CD4-positive, CD25-positive, alpha-beta regulatory T cell (primary cell): ENCODE measurements around the gene NUDT1. TPM values are rescaled to one million over a fixed set of nuclear protein-coding genes. Genes with fewer than 3 reads are reported as not detected.

Experiments
- ATAC-seq, 2 donors: fragments of 150-1000 bp; cut with Tn5 transposase; one replicate each; pipeline ENCODE4 v1.10.0; 2021; ENCODE audit warnings: low read depth in 2 of 2, moderate number of reproducible peaks in 2 of 2, moderate library complexity in 1 of 2
- DNase-seq, 3 donors: peaks; one replicate each; pipeline versions ENCODE4 v3.0.0 to v3.0.0-alpha.2; 2012 to 2022; ENCODE audit warnings: mixed read lengths in 1 of 3
- H3K27ac ChIP-seq: one replicate; pipeline ENCODE4 v1.7.0; 2013; ENCODE audit warnings: mild to moderate bottlenecking, low read length; ENCODE audit not compliant: insufficient read depth, poor library complexity, severe bottlenecking
- H3K27me3 ChIP-seq: one replicate; pipeline ENCODE4 v1.7.0; 2013; ENCODE audit warnings: low read length; ENCODE audit not compliant: control insufficient read depth, insufficient read depth
- H3K36me3 ChIP-seq: one replicate; pipeline ENCODE4 v1.7.0; 2013; ENCODE audit warnings: mild to moderate bottlenecking, low read length, moderate library complexity; ENCODE audit not compliant: control insufficient read depth, insufficient read depth
- H3K4me1 ChIP-seq: 2 replicates; pipeline ENCODE4 v1.7.0; 2013; ENCODE audit warnings: mild to moderate bottlenecking, low read length; ENCODE audit not compliant: insufficient read depth, control insufficient read depth, poor library complexity, severe bottlenecking
- H3K4me3 ChIP-seq: one replicate; pipeline ENCODE4 v1.7.0; 2013; ENCODE audit warnings: low read depth, mild to moderate bottlenecking, low read length, moderate library complexity
- H3K9me3 ChIP-seq, 2 experiments: 1 replicate in 1 of 2; 2 replicates in 1 of 2; pipeline ENCODE4 v1.7.0; 2013; ENCODE audit warnings: low read length in 2 of 2, mild to moderate bottlenecking in 1 of 2, moderate library complexity in 1 of 2; ENCODE audit not compliant: control insufficient read depth in 2 of 2
- H3K27ac Mint-ChIP-seq, 3 donors: one replicate each; pipeline ENCODE4 v1.8.0; 2020 to 2022; ENCODE audit warnings: mild to moderate bottlenecking in 3 of 3, mixed read lengths in 3 of 3, moderate library complexity in 2 of 3
- H3K27me3 Mint-ChIP-seq: one replicate; pipeline ENCODE4 v1.8.0; 2022; ENCODE audit warnings: mild to moderate bottlenecking, mixed read lengths
- H3K36me3 Mint-ChIP-seq: one replicate; pipeline ENCODE4 v1.8.0; 2020; ENCODE audit warnings: mixed read lengths
- H3K4me1 Mint-ChIP-seq, 4 donors: one replicate each; pipeline ENCODE4 v1.8.0; 2020 to 2022; ENCODE audit warnings: mixed read lengths in 4 of 4, mild to moderate bottlenecking in 1 of 4
- H3K4me3 Mint-ChIP-seq, 4 donors: one replicate each; pipeline ENCODE4 v1.8.0; 2020 to 2022; ENCODE audit warnings: mild to moderate bottlenecking in 4 of 4, mixed read lengths in 4 of 4, moderate library complexity in 3 of 4
- H3K9me3 Mint-ChIP-seq, 7 donors: one replicate each; pipeline ENCODE4 v1.8.0; 2020 to 2022; ENCODE audit warnings: mixed read lengths in 7 of 7, mild to moderate bottlenecking in 3 of 7, moderate library complexity in 2 of 7
- polyA plus RNA-seq, 4 donors: library from polyadenylated mRNA; unstranded; fragments of 300-500 nt; fragmentation: Illumina TruSeq; gene quantifications; one replicate each; pipeline ENCODE4 v1.2.3, GENCODE V29; 2021
- total RNA-seq: library from RNA; stranded (reverse); gene quantifications from one replicate; pipeline ENCODE4 v1.2.3, GENCODE V29; 2022

The NUDT1 gene
- total and polyA plus RNA-seq, 5 donors from 2014 or later: 17.5 to 73.7 (median 69.8) TPM

GRCh38 chr7:2290877-2291276, 48.9 kb downstream of the NUDT1 start:
- Histone ChIP-seq H3K4me1 (no peaks in the 10 kb centered on the region), H3K4me3 (no peak overlapping the region), H3K27me3 (no peaks in the 10 kb centered on the region), H3K36me3 (no peaks in the 10 kb centered on the region), H3K9me3 (no peaks in the 10 kb centered on the region), H3K27ac (no peak overlapping the region)
- Mint-ChIP-seq H3K27me3 (no peaks in the 10 kb centered on the region), H3K4me1 (peaks cover 0 to 5% (median under 1%) of the 10 kb centered on the region in 4 donors), H3K27ac (no peak overlapping the region), H3K9me3 (no peaks in the 10 kb centered on the region), H3K36me3 (peaks cover 5% of the 10 kb centered on the region), H3K4me3 (no peak overlapping the region)
- DNase-seq (no peak), ATAC-seq (no peak)

GRCh38 chr7:2295936-2296620, 54.1 kb downstream of the NUDT1 start:
- DNase-seq (no peak), ATAC-seq (no peak)
- Histone ChIP-seq H3K4me1 (peaks cover 4% of the 10 kb centered on the region), H3K4me3 (no peak overlapping the region), H3K27me3 (no peaks in the 10 kb centered on the region), H3K27ac (no peak overlapping the region), H3K36me3 (no peaks in the 10 kb centered on the region), H3K9me3 (no peaks in the 10 kb centered on the region)
- Mint-ChIP-seq H3K27ac (peak overlapping the region in 1 of 3 donors; percentile 82), H3K27me3 (no peaks in the 10 kb centered on the region), H3K36me3 (peaks cover 4% of the 10 kb centered on the region), H3K4me1 (peaks cover 8 to 11% (median 9%) of the 10 kb centered on the region in 4 donors), H3K4me3 (no peak overlapping the region), H3K9me3 (no peaks in the 10 kb centered on the region)

- no peaks in the 10 kb centered on the region for H3K9me3 ChIP-seq
- H3K27me3 ChIP-seq: no peaks in the 10 kb centered on the region
- Mint-ChIP-seq H3K36me3 (peaks cover 4% of the 10 kb centered on the region), H3K4me1 (peaks cover 5 to 15% (median 8%) of the 10 kb centered on the region in 4 donors), H3K27ac (no peak overlapping the region), H3K9me3 (no peaks in the 10 kb centered on the region), H3K4me3 (no peak overlapping the region), H3K27me3 (no peaks in the 10 kb centered on the region)
- H3K27ac ChIP-seq: no peak overlapping the region
- ATAC-seq (no peak), DNase-seq (no peak)
- peaks cover 4% of the 10 kb centered on the region for H3K4me1 ChIP-seq
- H3K36me3 ChIP-seq: no peaks in the 10 kb centered on the region
- H3K4me3 ChIP-seq: no peak overlapping the region
Measured at GRCh38 chr7:2296832-2297231, 54.8 kb downstream of the NUDT1 start.

GRCh38 chr7:2299131-2299829, 57.3 kb downstream of the NUDT1 start:
- H3K27ac ChIP-seq: no peak overlapping the region
- Mint-ChIP-seq H3K27ac (peak overlapping the region in 2 of 3 donors; percentile 42 to 55), H3K36me3 (peaks cover 4% of the 10 kb centered on the region), H3K4me3 (no peak overlapping the region), H3K9me3 (no peaks in the 10 kb centered on the region), H3K27me3 (no peaks in the 10 kb centered on the region), H3K4me1 (peaks cover 5 to 15% (median 8%) of the 10 kb centered on the region in 4 donors)
- peaks cover 4% of the 10 kb centered on the region for H3K4me1 ChIP-seq
- H3K4me3 ChIP-seq: no peak overlapping the region
- no peaks in the 10 kb centered on the region for H3K27me3 ChIP-seq
- DNase-seq (peak in 1 of 3 donors; percentile 21), ATAC-seq (no peak)
- H3K36me3 ChIP-seq: no peaks in the 10 kb centered on the region
- no peaks in the 10 kb centered on the region for H3K9me3 ChIP-seq

- Mint-ChIP-seq H3K36me3 (peaks cover 4% of the 10 kb centered on the region), H3K27ac (peak overlapping the region in 1 of 3 donors; percentile 42), H3K4me3 (no peak overlapping the region), H3K4me1 (peaks cover 5 to 15% (median 8%) of the 10 kb centered on the region in 4 donors), H3K27me3 (no peaks in the 10 kb centered on the region), H3K9me3 (no peaks in the 10 kb centered on the region)
- Histone ChIP-seq H3K27me3 (no peaks in the 10 kb centered on the region), H3K9me3 (no peaks in the 10 kb centered on the region), H3K4me1 (peaks cover 4% of the 10 kb centered on the region), H3K36me3 (no peaks in the 10 kb centered on the region), H3K27ac (no peak overlapping the region), H3K4me3 (no peak overlapping the region)
- no peak for DNase-seq
- no peak for ATAC-seq
Measured at GRCh38 chr7:2299870-2300512, 58.0 kb downstream of the NUDT1 start.

Other genes with a start within 250 kb of the NUDT1 start
- gene MAD1L1, start 9.3 kb upstream of the NUDT1 start, total RNA-seq: 282 TPM
- 100 to 1,000 TPM; 225 to 380 (median 339) TPM for gene MAD1L1, start 9.3 kb upstream of the NUDT1 start, polyA plus RNA-seq
- 7.3 TPM for gene MRM2, start within 50 bp of the NUDT1 start, total RNA-seq
- 10 to 100 TPM; 33.4 to 39.7 (median 37.8) TPM for gene MRM2, start within 50 bp of the NUDT1 start, polyA plus RNA-seq
- gene SNX8, start 72.2 kb downstream of the NUDT1 start, total RNA-seq: 7.3 TPM
- gene SNX8, start 72.2 kb downstream of the NUDT1 start, polyA plus RNA-seq: 10 to 100 TPM in 2 of 4 donors, 1 to 10 TPM in 2; 5.7 to 14.5 (median 10.8) TPM
- 150 TPM for gene EIF3B, start 112.6 kb downstream of the NUDT1 start, total RNA-seq
- 10 to 100 TPM; 85.5 to 97.9 (median 94.3) TPM for gene EIF3B, start 112.6 kb downstream of the NUDT1 start, polyA plus RNA-seq
- 27.8 TPM for gene CHST12, start 161.4 kb downstream of the NUDT1 start, total RNA-seq
- gene CHST12, start 161.4 kb downstream of the NUDT1 start, polyA plus RNA-seq: 10 to 100 TPM; 14.1 to 20.4 (median 19.3) TPM
- not detected for gene GRIFIN, start 234.2 kb downstream of the NUDT1 start, total RNA-seq
- gene GRIFIN, start 234.2 kb downstream of the NUDT1 start, polyA plus RNA-seq: not detected